ENCODE measurements around the gene PTPRK.

Gene PTPRK

GRCh38 chr6:127966616-127967015 lies 553.8 kb downstream of the PTPRK start:
- no peak overlapping the region for H3K27ac ChIP-seq
- no peak overlapping the region for H3K4me3 ChIP-seq

GRCh38 chr6:127963495-127963894 lies 556.9 kb downstream of the PTPRK start:
- Histone ChIP-seq H3K4me3 (no peak overlapping the region), H3K27ac (no peak overlapping the region)

- Histone ChIP-seq H3K4me3 (no peak overlapping the region), H3K27ac (no peak overlapping the region)
Observed at GRCh38 chr6:127959869-127960268, 560.5 kb downstream of the PTPRK start.

- Histone ChIP-seq H3K4me3 (no peak overlapping the region), H3K27ac (no peak overlapping the region)
Observed at GRCh38 chr6:127956956-127957355, 563.4 kb downstream of the PTPRK start.

- Histone ChIP-seq H3K27ac (no peak overlapping the region), H3K4me3 (no peak overlapping the region)
Observed at GRCh38 chr6:127956260-127956888, 564.0 kb downstream of the PTPRK start.

- Histone ChIP-seq H3K4me3 (no peak overlapping the region), H3K27ac (no peak overlapping the region)
Observed at GRCh38 chr6:127954082-127954481, 566.3 kb downstream of the PTPRK start.

- Histone ChIP-seq H3K4me3 (no peak overlapping the region), H3K27ac (peak overlapping the region in 3 of 21 experiments; percentile 58 to 85 (median 83))
Observed at GRCh38 chr6:127952831-127953230, 567.6 kb downstream of the PTPRK start.

GRCh38 chr6:127952176-127952575 lies 568.2 kb downstream of the PTPRK start:
- Histone ChIP-seq H3K27ac (peak overlapping the region in 6 of 21 experiments; percentile 33 to 85 (median 62)), H3K4me3 (no peak overlapping the region)

GRCh38 chr6:127951172-127951917 lies 569.1 kb downstream of the PTPRK start:
- peak overlapping the region in 8 of 21 experiments; percentile 26 to 85 (median 54) for H3K27ac ChIP-seq
- no peak overlapping the region for H3K4me3 ChIP-seq

- Histone ChIP-seq H3K27ac (peak overlapping the region in 7 of 21 experiments; percentile 9 to 85 (median 58)), H3K4me3 (no peak overlapping the region)
Observed at GRCh38 chr6:127950566-127951145, 569.7 kb downstream of the PTPRK start.

GRCh38 chr6:127949251-127949650 lies 571.1 kb downstream of the PTPRK start:
- Histone ChIP-seq H3K27ac (no peak overlapping the region), H3K4me3 (no peak overlapping the region)

- Histone ChIP-seq H3K27ac (no peak overlapping the region), H3K4me3 (no peak overlapping the region)
Observed at GRCh38 chr6:127946388-127946787, 574.0 kb downstream of the PTPRK start.

- H3K4me3 ChIP-seq: no peak overlapping the region
- no peak overlapping the region for H3K27ac ChIP-seq
Observed at GRCh38 chr6:127945434-127946097, 574.8 kb downstream of the PTPRK start.

- Histone ChIP-seq H3K27ac (no peak overlapping the region), H3K4me3 (no peak overlapping the region)
Observed at GRCh38 chr6:127941228-127941627, 579.2 kb downstream of the PTPRK start.

GRCh38 chr6:127939442-127940066 lies 580.8 kb downstream of the PTPRK start:
- peak overlapping the region in 5 of 21 experiments; percentile 15 to 52 (median 31) for H3K27ac ChIP-seq

GRCh38 chr6:127938701-127939100 lies 581.7 kb downstream of the PTPRK start:
- Histone ChIP-seq H3K27ac (peak overlapping the region in 2 of 21 experiments; percentile 33 to 52), H3K4me3 (no peak overlapping the region)

More at GRCh38 chr6:127939442-127940066, 580.8 kb downstream of the PTPRK start:
- no peak overlapping the region for H3K4me3 ChIP-seq

- Histone ChIP-seq H3K27ac (no peak overlapping the region), H3K4me3 (no peak overlapping the region)
Observed at GRCh38 chr6:127937747-127938146, 582.7 kb downstream of the PTPRK start.

GRCh38 chr6:127937102-127937501 lies 583.3 kb downstream of the PTPRK start:
- Histone ChIP-seq H3K4me3 (no peak overlapping the region), H3K27ac (no peak overlapping the region)

- Histone ChIP-seq H3K27ac (peak overlapping the region in 5 of 21 experiments; percentile 43 to 87 (median 60)), H3K4me3 (no peak overlapping the region)
Observed at GRCh38 chr6:127934956-127935355, 585.4 kb downstream of the PTPRK start.

Data from skin epidermis (tissue), 12 donors.